HCT116 (cell line): ENCODE measurements around the gene STAM2. TPM values are rescaled to one million over a fixed set of nuclear protein-coding genes. Genes with fewer than 3 reads are reported as not detected.

Experiments used
- ATAC-seq: fragments of 200-7000 bp; cut with Tn5 transposase; 2 replicates; pipeline ENCODE4 v1.9.1; 2020; ENCODE audit warnings: mild to moderate bottlenecking, moderate library complexity
- BruUV-seq: library from RNA; stranded (reverse); fragments of 400-500 nt; replicated peaks from 2 replicates; lab custom pipeline; 2021; lab: Mats Ljungman, UMichigan
- CTCF ChIA-PET: fragments of 300-600 bp; sonication (Branson Sonifier 250); formaldehyde crosslinking; loops from one replicate; lab custom pipeline; 2021; ENCODE audit warnings: antibody characterized with exemption; lab: Charles Lee
- POLR2A ChIA-PET: fragments of 300-600, 350-600 bp; sonication (Branson Sonifier 250); formaldehyde crosslinking; loops from one replicate; lab custom pipeline; 2021; ENCODE audit warnings: antibody characterized with exemption; lab: Charles Lee
- RAD21 ChIA-PET, 2 experiments: fragments of 300-600 bp; sonication (Branson Sonifier 250); formaldehyde crosslinking; loops; one replicate each; lab custom pipeline; 2023; ENCODE audit warnings: low total read pairs in 2 of 2; ENCODE audit not compliant: uncharacterized antibody in 2 of 2, unreplicated experiment in 2 of 2, low non-redundant PET in 1 of 2; lab: Charles Lee
- DNase-seq: peaks from one replicate; pipeline ENCODE4 v3.0.0-alpha.2; 2010; ENCODE audit warnings: low read depth, low spot score
- H2AFZ ChIP-seq: fragments of 200-600 bp; shearing (Covaris generic), sonication (generic); 2 replicates; pipeline ENCODE4 v1.6.1; 2017; ENCODE audit warnings: low read depth, mixed run types, mixed read lengths, antibody characterized with exemption, low read length; ENCODE audit not compliant: poor library complexity, severe bottlenecking
- H3K27ac ChIP-seq: 2 replicates; pipeline ENCODE4 v1.5.1; 2012; ENCODE audit warnings: low read depth, low read length
- H3K27me3 ChIP-seq: fragments of 200-600 bp; sonication (generic); 2 replicates; pipeline ENCODE4 v1.6.1; 2016; ENCODE audit warnings: mixed run types, low read length, mixed read lengths; ENCODE audit not compliant: insufficient read depth
- H3K36me3 ChIP-seq, 2 experiments: fragments of 200-500 bp in 1 of 2; fragments of 200-600 bp in 1 of 2; sonication (Bioruptor generic) in 1 of 2; sonication (generic) in 1 of 2; 2 replicates each; pipeline versions ENCODE4 v1.5.1 to v1.6.1; 2014 to 2016; ENCODE audit warnings: low read length in 2 of 2, inconsistent platforms in 1 of 2, mixed read lengths in 1 of 2, mixed run types in 1 of 2; ENCODE audit not compliant: insufficient read depth in 2 of 2, control insufficient read depth in 1 of 2
- H3K4me1 ChIP-seq, 2 experiments: fragments of 200-600 bp in 1 of 2; sonication (generic) in 1 of 2; 2 replicates each; pipeline versions ENCODE4 v1.5.1 to v1.6.1; 2012 to 2017; ENCODE audit warnings: low read length in 2 of 2, inconsistent platforms in 1 of 2, mild to moderate bottlenecking in 1 of 2, mixed read lengths in 1 of 2, mixed run types in 1 of 2, moderate library complexity in 1 of 2; ENCODE audit not compliant: insufficient read depth in 2 of 2, control insufficient read depth in 1 of 2
- H3K4me2 ChIP-seq: fragments of 200-600 bp; sonication (generic); 2 replicates; pipeline ENCODE4 v1.6.1; 2017; ENCODE audit warnings: mixed run types, low read length, mixed read lengths
- H3K4me3 ChIP-seq, 2 experiments: fragments of 200-600 bp in 1 of 2; sonication (generic) in 1 of 2; replicated peaks in 1 of 2; 2 replicates each; pipeline ENCODE4 v1.5.1; 2011 to 2016; ENCODE audit warnings: low read length in 2 of 2, control low read depth in 1 of 2, low read depth in 1 of 2, mild to moderate bottlenecking in 1 of 2, mixed read lengths in 1 of 2, mixed run types in 1 of 2
- H3K79me2 ChIP-seq: fragments of 200-600 bp; sonication (generic); 2 replicates; pipeline ENCODE4 v1.6.1; 2017; ENCODE audit warnings: mild to moderate bottlenecking, mixed run types, low read length, moderate library complexity, mixed read lengths; ENCODE audit not compliant: insufficient read depth
- H3K9ac ChIP-seq: fragments of 200-600 bp; sonication (generic); 2 replicates; pipeline ENCODE4 v1.6.1; 2016; ENCODE audit warnings: low read length, mixed read lengths
- H3K9me2 ChIP-seq: fragments of 200-600 bp; sonication (generic), shearing (Covaris generic); 2 replicates; pipeline ENCODE4 v1.6.1; 2017; ENCODE audit warnings: mixed run types, mild to moderate bottlenecking, moderate library complexity; ENCODE audit not compliant: insufficient read depth
- H3K9me3 ChIP-seq, 2 experiments: fragments of 200-500 bp in 1 of 2; fragments of 200-600 bp in 1 of 2; sonication (Bioruptor generic) in 1 of 2; sonication (generic) in 1 of 2; 2 replicates each; pipeline ENCODE4 v1.6.1; 2014 to 2017; ENCODE audit warnings: low read length in 2 of 2, mixed read lengths in 2 of 2, inconsistent platforms in 1 of 2, low read depth in 1 of 2, mild to moderate bottlenecking in 1 of 2, mixed run types in 1 of 2, moderate library complexity in 1 of 2; ENCODE audit not compliant: control insufficient read depth in 1 of 2, insufficient read depth in 1 of 2
- H4K20me1 ChIP-seq: fragments of 200-600 bp; sonication (generic), shearing (Covaris generic); 2 replicates; pipeline ENCODE4 v1.6.1; 2017; ENCODE audit warnings: mixed run types, mild to moderate bottlenecking, moderate library complexity; ENCODE audit not compliant: insufficient read depth
- ATF3 ChIP-seq: IDR thresholded peaks from 2 replicates; pipeline ENCODE4 v1.6.1; 2012
- CBX3 ChIP-seq: IDR thresholded peaks from 2 replicates; pipeline ENCODE4 v1.6.1; 2012; ENCODE audit warnings: low read depth
- CEBPB ChIP-seq: IDR thresholded peaks from 2 replicates; pipeline ENCODE4 v1.6.1; 2012; ENCODE audit warnings: low read depth
- EZH2 ChIP-seq: fragments of 200-600 bp; sonication (generic); IDR thresholded peaks from 2 replicates; pipeline ENCODE4 v1.6.1; 2017; ENCODE audit warnings: antibody characterized with exemption, mixed run types
- EZH2phosphoT487 ChIP-seq: fragments of 200-600 bp; IDR thresholded peaks from 2 replicates; pipeline ENCODE4 v1.6.1; 2018; ENCODE audit warnings: antibody characterized with exemption, borderline replicate concordance
- POLR2A ChIP-seq: IDR thresholded peaks from 2 replicates; pipeline ENCODE4 v1.7.0; 2011; ENCODE audit warnings: borderline replicate concordance; ENCODE audit not compliant: insufficient read depth, insufficient read length; ENCODE audit errors: extremely low read depth
- RAD21 ChIP-seq: IDR thresholded peaks from 2 replicates; pipeline ENCODE4 v1.6.1; 2012; ENCODE audit warnings: low read depth, mild to moderate bottlenecking
- SP1 ChIP-seq: IDR thresholded peaks from 2 replicates; pipeline ENCODE4 v1.6.1; 2012; ENCODE audit warnings: low read depth
- SRF ChIP-seq: IDR thresholded peaks from 2 replicates; pipeline ENCODE4 v1.6.1; 2012; ENCODE audit warnings: low read depth
- TCF7L2 ChIP-seq: IDR thresholded peaks from 2 replicates; pipeline ENCODE4 v1.7.0; 2011; ENCODE audit warnings: borderline replicate concordance, inconsistent platforms; ENCODE audit not compliant: insufficient read depth, insufficient read length; ENCODE audit errors: extremely low read depth
- ZNF274 ChIP-seq: fragments of 200-500 bp; sonication (Bioruptor generic); IDR thresholded peaks from 2 replicates; pipeline ENCODE4 v1.6.1; 2014; ENCODE audit warnings: mild to moderate bottlenecking, low read depth, low read length, inconsistent platforms
- intact Hi-C: fragments of 100-400 bp; cut with micrococcal nuclease; formaldehyde crosslinking; loops from 2 replicates; pipeline ENCODE4 v1.10.0; 2022
- total RNA-seq: library from RNA; stranded (reverse); gene quantifications from one replicate; pipeline ENCODE4 v1.2.1, GENCODE V29; 2021; ENCODE audit not compliant: unreplicated experiment
- TF ChIP-seq, protein P1 (sequence below): IDR thresholded peaks from 2 replicates; pipeline ENCODE4 v1.6.1; 2012
- TF ChIP-seq, protein P2 (sequence below): IDR thresholded peaks from 2 replicates; pipeline ENCODE4 v1.6.1; 2011; ENCODE audit warnings: mild to moderate bottlenecking, low read length, moderate library complexity; ENCODE audit not compliant: insufficient replicate concordance; ENCODE audit errors: extremely low read depth

The STAM2 gene
- total RNA-seq, 1 experiment from 2014 or later = 19.2 TPM

DNA sequence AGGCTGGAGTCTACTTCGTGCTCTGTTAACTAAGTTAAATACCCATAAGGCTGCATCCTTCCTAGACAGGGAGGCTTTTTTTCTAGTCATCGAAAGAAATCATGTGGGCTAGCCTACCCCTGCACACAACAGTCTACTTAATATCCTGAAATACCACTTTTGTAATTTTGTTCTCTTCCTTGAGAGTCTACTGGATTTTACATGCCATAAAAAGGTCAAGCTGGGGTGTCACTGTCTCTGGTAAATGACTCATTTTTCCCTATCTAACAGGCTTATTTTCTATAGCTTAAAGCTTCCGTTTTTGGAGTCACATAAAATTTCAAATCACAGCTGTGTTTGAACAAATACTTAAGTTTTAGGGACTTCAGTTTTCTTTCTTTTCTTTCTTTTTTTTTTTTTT, 10.7 kb upstream of the STAM2 start:
- Histone ChIP-seq H3K27me3 (no peaks in the 10 kb centered on the region), H4K20me1 (no peaks in the 10 kb centered on the region), H3K4me3 (no peak overlapping the region), H3K4me2 (no peak overlapping the region), H3K79me2 (no peaks in the 10 kb centered on the region), H3K9me2 (no peaks in the 10 kb centered on the region), H2AFZ (no peak overlapping the region), H3K9me3 (no peaks in the 10 kb centered on the region), H3K27ac (no peak overlapping the region), H3K36me3 (no peaks in the 10 kb centered on the region), H3K4me1 (no peaks in the 10 kb centered on the region), H3K9ac (no peak overlapping the region)
- ChIA-PET CTCF (no interaction called here), POLR2A (no interaction called here), RAD21 (interaction anchor here in 1 of 2 experiments (0.6 kb wide), 1 partner anchor 510 kb away, joined by 4 read pairs; no protein-coding TSS in a partner anchor)
- no peak for ATAC-seq
- no peak for DNase-seq
- intact Hi-C loops = no loop called here
- TF ChIP-seq, protein P1, sequence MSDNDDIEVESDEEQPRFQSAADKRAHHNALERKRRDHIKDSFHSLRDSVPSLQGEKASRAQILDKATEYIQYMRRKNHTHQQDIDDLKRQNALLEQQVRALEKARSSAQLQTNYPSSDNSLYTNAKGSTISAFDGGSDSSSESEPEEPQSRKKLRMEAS = no peak
- TF ChIP-seq, protein P2, sequence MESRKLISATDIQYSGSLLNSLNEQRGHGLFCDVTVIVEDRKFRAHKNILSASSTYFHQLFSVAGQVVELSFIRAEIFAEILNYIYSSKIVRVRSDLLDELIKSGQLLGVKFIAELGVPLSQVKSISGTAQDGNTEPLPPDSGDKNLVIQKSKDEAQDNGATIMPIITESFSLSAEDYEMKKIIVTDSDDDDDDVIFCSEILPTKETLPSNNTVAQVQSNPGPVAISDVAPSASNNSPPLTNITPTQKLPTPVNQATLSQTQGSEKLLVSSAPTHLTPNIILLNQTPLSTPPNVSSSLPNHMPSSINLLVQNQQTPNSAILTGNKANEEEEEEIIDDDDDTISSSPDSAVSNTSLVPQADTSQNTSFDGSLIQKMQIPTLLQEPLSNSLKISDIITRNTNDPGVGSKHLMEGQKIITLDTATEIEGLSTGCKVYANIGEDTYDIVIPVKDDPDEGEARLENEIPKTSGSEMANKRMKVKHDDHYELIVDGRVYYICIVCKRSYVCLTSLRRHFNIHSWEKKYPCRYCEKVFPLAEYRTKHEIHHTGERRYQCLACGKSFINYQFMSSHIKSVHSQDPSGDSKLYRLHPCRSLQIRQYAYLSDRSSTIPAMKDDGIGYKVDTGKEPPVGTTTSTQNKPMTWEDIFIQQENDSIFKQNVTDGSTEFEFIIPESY = no peak
- no peak for TF ChIP-seq SRF
- TF ChIP-seq RAD21 = no peak
- BruUV-seq = no TSS peak

GRCh38 chr2:152183401-152184073, 8.0 kb upstream of the STAM2 start:
- H3K4me3 ChIP-seq = no peak overlapping the region
- H4K20me1 ChIP-seq = no peaks in the 10 kb centered on the region
- no peak overlapping the region for H3K27ac ChIP-seq
- no peaks in the 10 kb centered on the region for H3K36me3 ChIP-seq
- no peaks in the 10 kb centered on the region for H3K9me2 ChIP-seq
- BruUV-seq = no TSS peak
- H3K9ac ChIP-seq = no peak overlapping the region
- ATAC-seq = no peak
- H3K4me1 ChIP-seq = no peaks in the 10 kb centered on the region
- intact Hi-C loops = no loop called here
- H3K79me2 ChIP-seq = no peaks in the 10 kb centered on the region
- CTCF ChIA-PET = no interaction called here
- H3K9me3 ChIP-seq = no peaks in the 10 kb centered on the region; a peak in 1 of 4 replicates
- no peak overlapping the region for H3K4me2 ChIP-seq
- RAD21 ChIA-PET = no interaction called here
- H2AFZ ChIP-seq = no peak overlapping the region
- H3K27me3 ChIP-seq = no peaks in the 10 kb centered on the region
- POLR2A ChIA-PET = no interaction called here
- no peak for DNase-seq
- TF ChIP-seq EZH2phosphoT487 = no peak
- TF ChIP-seq, protein P2 = no peak
- no peak for TF ChIP-seq EZH2
- no peak for TF ChIP-seq ZNF274
- TF ChIP-seq TCF7L2 = no peak
- TF ChIP-seq CBX3 = no peak
- TF ChIP-seq ATF3 = no peak
- TF ChIP-seq CEBPB = no peak
- TF ChIP-seq SP1 = no peak
- no peak for TF ChIP-seq POLR2A
